PC-3 (cell line): ENCODE data around the gene SGO1. TPM values are rescaled to one million over a fixed set of nuclear protein-coding genes. Genes with fewer than 3 reads are reported as not detected.

Experiments used
- ATAC-seq: fragments of 200-7000 bp; cut with Tn5 transposase; 2 replicates; pipeline ENCODE4 v1.9.1; 2020; ENCODE audit warnings: mild to moderate bottlenecking, moderate library complexity
- BruUV-seq: library from RNA; stranded (reverse); fragments of 400-500 nt; replicated peaks from 2 replicates; lab custom pipeline; 2021; lab: Mats Ljungman, UMichigan
- CTCF ChIA-PET: fragments of 300-600 bp; sonication (Branson Sonifier 250); formaldehyde crosslinking; loops from one replicate; lab custom pipeline; 2022; ENCODE audit warnings: antibody characterized with exemption; lab: Charles Lee
- POLR2A ChIA-PET: fragments of 300-600 bp; sonication (Branson Sonifier 250); formaldehyde crosslinking; loops from one replicate; lab custom pipeline; 2022; ENCODE audit warnings: antibody characterized with exemption; ENCODE audit not compliant: unreplicated experiment; lab: Charles Lee
- DNase-seq: peaks from one replicate; pipeline ENCODE4 v3.0.0-alpha.2; 2015
- H2AFZ ChIP-seq: fragments of 300-600 bp; sonication (generic); 2 replicates; pipeline ENCODE4 v1.6.0; 2016; ENCODE audit warnings: antibody characterized with exemption, low read length
- H3F3A ChIP-seq: fragments of 300-600 bp; sonication (generic); one replicate; pipeline ENCODE4 v1.6.0; 2017; ENCODE audit warnings: antibody characterized with exemption, low read length, control low read depth, mild to moderate bottlenecking; ENCODE audit not compliant: unreplicated experiment
- H3K27ac ChIP-seq: fragments of 300-600 bp; sonication (generic); 2 replicates; pipeline ENCODE4 v1.5.1; 2016; ENCODE audit warnings: mild to moderate bottlenecking, low read length
- H3K27me3 ChIP-seq: fragments of 300-600 bp; sonication (generic); 2 replicates; pipeline ENCODE4 v1.6.1; 2016; ENCODE audit warnings: low read length, mixed read lengths
- H3K36me3 ChIP-seq: fragments of 300-600 bp; sonication (generic); 2 replicates; pipeline ENCODE4 v1.6.1; 2016; ENCODE audit warnings: low read depth, mixed run types, low read length, mixed read lengths
- H3K4me1 ChIP-seq: fragments of 300-600 bp; sonication (generic); 2 replicates; pipeline ENCODE4 v1.5.1; 2016; ENCODE audit warnings: low read length; ENCODE audit not compliant: insufficient read depth
- H3K4me2 ChIP-seq: fragments of 300-600 bp; sonication (generic); 2 replicates; pipeline ENCODE4 v1.6.0; 2016; ENCODE audit warnings: low read length
- H3K4me3 ChIP-seq: fragments of 300-600 bp; sonication (generic); 2 replicates; pipeline ENCODE4 v1.5.1; 2016; ENCODE audit warnings: mild to moderate bottlenecking, low read length, mixed read lengths
- H3K79me2 ChIP-seq: fragments of 300-600 bp; sonication (generic); 2 replicates; pipeline ENCODE4 v1.6.1; 2017; ENCODE audit warnings: low read length, mixed read lengths
- H3K9ac ChIP-seq: fragments of 300-600 bp; sonication (generic); 2 replicates; pipeline ENCODE4 v1.6.0; 2016; ENCODE audit warnings: mild to moderate bottlenecking, low read length
- H3K9me2 ChIP-seq: fragments of 300-600 bp; sonication (generic); replicated peaks from 2 replicates; pipeline ENCODE4 v1.6.1; 2016; ENCODE audit warnings: mixed run types, low read length, mixed read lengths
- H3K9me3 ChIP-seq: fragments of 300-600 bp; sonication (generic); 2 replicates; pipeline ENCODE4 v1.6.1; 2016; ENCODE audit warnings: low read length, mixed read lengths
- H4K20me1 ChIP-seq: fragments of 300-600 bp; sonication (generic); 2 replicates; pipeline ENCODE4 v1.6.1; 2016; ENCODE audit warnings: low read length, mixed read lengths
- CTCF ChIP-seq: fragments of 300-600 bp; sonication (generic); conservative IDR thresholded peaks from 2 replicates; pipeline ENCODE4 v1.5.1; 2017; ENCODE audit warnings: antibody characterized with exemption, low read depth, mild to moderate bottlenecking, low read length
- EZH2 ChIP-seq: fragments of 300-600 bp; sonication (generic); IDR thresholded peaks from one replicate; pipeline ENCODE4 v1.6.1; 2017; ENCODE audit warnings: antibody characterized with exemption, mild to moderate bottlenecking, low read length; ENCODE audit not compliant: unreplicated experiment
- EZH2phosphoT487 ChIP-seq: fragments of 300-600 bp; sonication (generic); IDR thresholded peaks from 2 replicates; pipeline ENCODE4 v1.6.1; 2018; ENCODE audit warnings: mild to moderate bottlenecking, antibody characterized with exemption, low read length, borderline replicate concordance
- intact Hi-C: fragments of 100-400 bp; cut with micrococcal nuclease; formaldehyde crosslinking; loops from 2 replicates; pipeline ENCODE4 v1.9.0; 2023
- total RNA-seq: library from RNA; depleted of rRNA; stranded (reverse); fragments of >200 nt; gene quantifications from 2 replicates; pipeline ENCODE4 v1.2.3, GENCODE V29; 2014

The SGO1 gene
- total RNA-seq, 1 experiment from 2014 or later: 12.6 TPM

- ChIA-PET CTCF (no interaction called here), POLR2A (no interaction called here)
- Histone ChIP-seq H3K27me3 (no peaks in the 10 kb centered on the region), H3K36me3 (no peaks in the 10 kb centered on the region), H3K4me1 (peaks cover 8% of the 10 kb centered on the region), H3K79me2 (no peaks in the 10 kb centered on the region), H3K4me2 (no peak overlapping the region), H3K9ac (no peak overlapping the region), H3F3A (no peaks in the 10 kb centered on the region), H3K4me3 (no peak overlapping the region), H3K9me2 (no peaks in the 10 kb centered on the region), H3K27ac (no peak overlapping the region), H2AFZ (no peak overlapping the region), H4K20me1 (no peaks in the 10 kb centered on the region), H3K9me3 (no peaks in the 10 kb centered on the region)
- TF ChIP-seq EZH2phosphoT487 (no peak), EZH2 (no peak), CTCF (no peak)
- intact Hi-C loops: no loop called here
- ATAC-seq (no peak), DNase-seq (no peak)
- no TSS peak for BruUV-seq
These were observed 8.9 kb upstream of the SGO1 start for GRCh38 chr3:20194793-20195460.

GRCh38 chr3:20190991-20191390 lies 5.0 kb upstream of the SGO1 start:
- no peak overlapping the region for H3K4me3 ChIP-seq
- no peaks in the 10 kb centered on the region for H3K9me2 ChIP-seq
- TF ChIP-seq CTCF (peak; percentile 16; the same call in 1 of the 2 replicates), EZH2 (no peak)
- no peak for ATAC-seq
- DNase-seq: peak; percentile 10
- H3F3A ChIP-seq: no peaks in the 10 kb centered on the region
- BruUV-seq: no TSS peak
- intact Hi-C loops: no loop called here
- H3K27me3 ChIP-seq: no peaks in the 10 kb centered on the region
- ChIA-PET POLR2A (no interaction called here), CTCF (no interaction called here)
- no peak overlapping the region for H3K4me2 ChIP-seq
- no peaks in the 10 kb centered on the region for H3K36me3 ChIP-seq
- no peaks in the 10 kb centered on the region for H3K79me2 ChIP-seq
- no peak overlapping the region for H3K27ac ChIP-seq
- H3K4me1 ChIP-seq: peaks cover 8% of the 10 kb centered on the region; the same call in 1 of the 2 replicates
- H3K9ac ChIP-seq: no peak overlapping the region
- no peaks in the 10 kb centered on the region for H3K9me3 ChIP-seq
- H4K20me1 ChIP-seq: no peaks in the 10 kb centered on the region
- no peak overlapping the region for H2AFZ ChIP-seq

GRCh38 chr3:20186600-20187004 lies 596 bp upstream of the SGO1 start:
- peak overlapping the region; percentile 93 for H3K4me2 ChIP-seq
- peaks cover 9% of the 10 kb centered on the region for H3K36me3 ChIP-seq
- TSS peak; percentile 95 for BruUV-seq
- peak overlapping the region; percentile 90 for H2AFZ ChIP-seq
- peaks cover 34% of the 10 kb centered on the region for H3K79me2 ChIP-seq
- peak overlapping the region; percentile 76 for H3K9ac ChIP-seq
- no peaks in the 10 kb centered on the region for H4K20me1 ChIP-seq
- peak; percentile 1; the same call in 1 of the 2 replicates for ATAC-seq
- H3K4me3 ChIP-seq: peak overlapping the region; percentile 89
- intact Hi-C loops: loop anchor here (1.0 to 2.0 kb wide), 5 partner anchors 77 to 298 kb away; partner anchors contain the start of gene RAB5A
- no peaks in the 10 kb centered on the region for H3F3A ChIP-seq
- peak overlapping the region; percentile 66 for H3K27ac ChIP-seq
- H3K27me3 ChIP-seq: no peaks in the 10 kb centered on the region
- H3K9me3 ChIP-seq: no peaks in the 10 kb centered on the region
- H3K4me1 ChIP-seq: peaks cover 16% of the 10 kb centered on the region
- DNase-seq: no peak
- no peak for TF ChIP-seq EZH2
- TF ChIP-seq EZH2phosphoT487: no peak
- TF ChIP-seq CTCF: no peak
- no peaks in the 10 kb centered on the region for H3K9me2 ChIP-seq
- CTCF ChIA-PET: interaction anchor here (0.7 to 1.2 kb wide), 3 partner anchors 145 to 475 kb away, joined by 3 to 5 read pairs (median 3); partner anchors contain the start of gene KAT2B
- POLR2A ChIA-PET: interaction anchor here (0.6 kb wide), 1 partner anchor 214 kb away, joined by 7 read pairs; no protein-coding TSS in a partner anchor
